Stimulated activated CD4-positive, alpha-beta T cell treated with anti-CD3 and anti-CD28 coated beads, TNF-alpha, amount 100 ng/mL, for 48 hours (primary cell): Measurements from ENCODE around the gene CACNA1H.

Experiments used
- DNase-seq, 3 donors: peaks; one replicate each; pipeline ENCODE4 v3.0.0-alpha.2; 2020; ENCODE audit warnings: low read depth in 3 of 3

CACNA1H gene

DNA sequence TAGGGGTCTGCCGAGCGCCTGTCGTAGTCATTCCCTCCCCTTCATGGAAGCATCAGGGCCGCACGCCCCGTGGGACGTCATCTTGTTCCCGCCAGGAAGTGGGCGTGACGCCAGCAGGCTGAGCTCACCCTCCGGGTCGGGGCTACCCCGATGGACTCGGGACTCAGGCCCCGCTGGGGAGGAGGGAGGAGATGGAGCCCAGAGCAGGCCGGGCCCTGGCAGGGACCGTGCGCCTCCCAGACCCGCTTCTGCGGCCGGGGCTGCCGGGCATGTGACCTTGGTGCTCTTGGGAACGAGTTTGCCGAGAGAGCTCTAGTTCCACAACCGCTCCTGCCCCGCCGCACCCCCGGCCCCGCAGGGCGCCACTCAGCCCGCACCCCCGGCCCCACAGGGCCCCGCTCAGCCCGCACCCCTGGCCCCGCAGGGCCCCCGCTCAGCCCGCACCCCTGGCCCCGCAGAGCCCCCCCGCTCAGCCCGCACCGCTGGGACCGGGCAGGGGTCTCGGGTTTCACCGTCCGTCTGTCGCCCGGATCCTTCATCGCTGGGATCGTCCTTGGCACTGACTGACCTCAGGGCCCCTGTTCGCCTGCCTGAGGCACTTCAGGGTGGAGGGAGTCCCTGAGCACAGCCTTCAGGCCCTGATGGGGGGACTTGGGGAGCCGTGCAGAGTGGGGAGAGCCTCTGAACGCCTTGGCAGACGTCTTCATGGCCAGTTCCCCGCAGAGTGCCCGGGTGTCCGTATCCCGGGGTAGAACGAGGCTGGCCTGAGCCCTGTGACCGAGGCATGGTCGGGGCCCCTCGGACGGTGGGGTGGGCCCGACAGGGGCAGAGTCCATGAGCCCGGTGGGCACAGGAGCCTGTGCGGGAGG, 5.8 kb downstream of the CACNA1H start:
- no peak for DNase-seq

GRCh38 chr16:1159325-1159972, 6.5 kb downstream of the CACNA1H start:
- DNase-seq = no peak

DNA sequence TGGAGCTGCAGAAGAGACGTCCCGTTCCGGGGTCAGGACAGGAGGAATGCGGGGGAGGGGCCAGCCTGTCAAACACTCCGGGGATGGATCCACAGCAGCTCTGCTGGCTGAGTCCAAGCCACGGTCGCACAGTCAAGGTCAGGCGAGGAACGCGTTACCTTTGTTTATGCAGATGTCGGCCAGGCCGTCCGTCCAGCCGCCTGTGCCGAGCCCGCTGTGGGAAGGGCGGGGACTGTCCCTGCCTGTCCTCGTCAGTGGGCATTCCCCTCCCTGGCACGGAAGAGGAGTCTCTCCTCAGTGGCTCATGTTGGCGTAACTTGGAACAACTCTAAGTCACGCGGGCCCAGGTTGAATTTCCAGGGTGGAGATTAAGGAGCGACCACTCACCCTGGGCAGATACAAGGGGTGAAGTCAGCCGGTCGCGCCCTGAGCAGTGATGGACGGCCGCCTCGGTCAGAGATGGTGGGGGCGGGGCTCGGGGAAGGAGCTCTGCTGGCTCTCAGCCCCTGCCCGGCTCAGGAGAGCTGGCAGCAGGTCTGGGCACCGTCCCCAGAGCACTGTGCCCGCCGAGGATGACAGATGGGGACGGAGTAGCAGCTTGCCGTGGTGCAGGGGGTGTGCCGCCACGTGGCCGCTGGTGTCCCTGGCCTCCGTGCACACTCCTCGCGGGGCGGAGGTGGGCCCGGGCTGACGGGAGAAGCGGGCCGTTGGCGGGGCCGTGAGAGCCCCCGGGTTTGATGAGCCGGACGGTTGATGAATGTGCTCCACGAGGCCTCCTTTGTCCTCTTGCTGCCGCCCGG, 7.3 kb downstream of the CACNA1H start:
- DNase-seq = no peak

DNA sequence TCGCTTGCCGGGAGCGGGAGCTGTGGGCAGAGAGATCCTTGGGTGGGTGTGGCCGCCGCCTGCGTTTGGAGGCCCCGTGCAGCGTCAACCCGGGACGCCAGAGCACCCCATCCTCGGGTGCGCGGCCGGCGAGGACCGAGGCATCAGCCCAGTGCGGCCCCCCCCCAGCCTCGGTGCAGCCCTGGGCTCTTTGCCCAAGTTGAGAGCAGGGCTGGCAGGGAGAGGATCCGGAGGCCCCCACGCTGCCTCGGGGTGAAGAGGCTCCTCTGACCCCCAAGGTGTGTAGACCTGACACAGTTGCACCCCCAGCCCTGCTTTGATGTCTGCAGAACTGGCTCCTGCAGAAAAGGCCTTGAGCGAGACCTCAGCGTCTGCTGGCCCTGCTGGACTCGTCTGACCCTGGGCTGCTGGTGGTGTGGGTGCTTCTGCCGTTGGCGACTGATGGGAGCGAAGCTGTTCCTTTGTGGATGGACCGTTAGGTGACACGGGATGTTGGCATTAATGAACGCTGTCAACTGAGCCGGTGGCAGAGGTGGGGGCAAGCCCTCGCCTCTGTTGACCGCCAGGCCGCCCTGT, 8.0 kb downstream of the CACNA1H start:
- no peak for DNase-seq

GRCh38 chr16:1162701-1163566, 10.0 kb downstream of the CACNA1H start:
- DNase-seq = no peak

GRCh38 chr16:1163567-1164055, 10.7 kb downstream of the CACNA1H start:
- DNase-seq = no peak

GRCh38 chr16:1164382-1164781, 11.5 kb downstream of the CACNA1H start:
- DNase-seq = no peak

DNA sequence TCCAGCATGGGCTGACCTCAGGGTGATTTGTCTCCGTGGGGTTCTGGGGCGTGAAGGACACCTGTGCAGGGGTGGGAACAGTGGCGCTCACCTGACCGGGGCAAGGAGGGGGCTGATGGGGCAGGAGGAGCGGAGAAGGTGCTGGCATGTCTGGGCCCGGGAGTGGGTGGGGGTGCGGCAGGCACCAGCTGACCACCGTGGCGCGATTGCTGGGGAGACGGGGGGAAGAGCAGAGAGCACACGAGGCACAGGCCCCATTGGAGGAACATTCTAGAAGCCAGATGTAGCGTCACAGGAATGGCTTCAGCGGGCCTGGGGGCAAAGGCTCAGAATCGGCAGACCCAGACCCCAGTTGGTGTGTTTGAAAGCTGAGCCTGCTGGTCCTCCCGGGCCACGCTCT, 12.1 kb downstream of the CACNA1H start:
- DNase-seq = no peak

DNA sequence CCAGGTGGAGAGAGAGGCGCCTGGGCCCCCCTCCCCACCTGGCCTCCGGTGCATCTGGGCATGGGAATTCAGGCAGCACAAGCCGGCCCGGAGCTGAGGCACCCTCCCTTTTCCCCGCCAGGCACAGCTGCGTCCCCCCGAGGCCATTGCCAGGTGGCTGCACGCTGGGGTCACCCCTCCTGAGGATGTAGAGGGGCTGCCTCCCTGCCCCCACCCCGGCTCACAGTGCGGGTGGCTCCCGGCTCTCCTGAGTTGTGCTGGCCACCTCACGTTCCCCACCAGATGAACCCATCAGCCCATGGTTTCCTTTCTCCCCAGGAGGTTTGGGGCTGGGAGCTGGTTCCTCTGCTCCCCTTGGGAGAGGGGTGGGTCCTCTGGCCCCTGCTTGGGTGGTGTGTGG, 12.6 kb downstream of the CACNA1H start:
- DNase-seq = no peak

DNA sequence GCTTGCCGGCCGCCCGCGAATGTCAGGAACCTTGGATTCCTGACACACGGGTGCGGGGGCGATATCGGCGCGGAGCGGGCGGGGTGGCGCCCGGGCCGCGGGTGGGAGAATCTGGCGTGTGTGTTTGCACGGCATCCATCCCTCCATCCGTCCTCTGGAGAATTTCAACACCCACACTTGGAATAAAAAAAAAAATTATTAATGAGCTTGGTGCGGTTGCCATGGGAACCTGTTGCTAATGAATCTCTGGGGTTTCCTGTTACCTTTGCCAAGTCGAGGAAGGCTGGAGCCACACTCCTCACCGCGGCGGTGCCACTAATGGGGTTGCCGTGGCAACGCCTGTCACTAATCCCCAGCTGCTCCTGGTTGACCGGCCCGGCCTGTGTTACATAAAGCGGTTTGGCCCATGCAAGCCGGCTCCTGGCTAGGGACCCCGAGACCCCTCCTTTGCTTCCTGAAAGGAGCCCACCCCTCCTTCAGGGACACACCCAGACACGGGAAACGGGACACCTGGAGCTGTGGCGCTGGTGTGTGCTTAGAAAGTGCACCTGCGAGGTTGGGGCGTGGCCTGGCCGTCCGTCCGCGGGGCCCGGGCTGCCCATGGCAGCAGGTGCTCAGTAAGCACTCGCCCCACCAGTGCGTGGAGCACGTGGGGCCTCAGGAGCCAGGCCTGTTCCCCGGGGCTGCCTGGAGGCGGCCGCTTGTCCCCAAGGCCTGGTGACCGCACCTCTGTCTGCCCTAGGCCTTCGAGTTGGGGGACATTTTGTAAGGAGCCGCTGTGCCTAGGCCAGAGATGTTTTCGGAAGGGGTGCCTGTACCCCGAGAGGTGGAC, 14.6 kb downstream of the CACNA1H start:
- DNase-seq = no peak

- no peak for DNase-seq
These were observed 15.9 kb downstream of the CACNA1H start for GRCh38 chr16:1168837-1169236.

GRCh38 chr16:1169285-1170075, 16.6 kb downstream of the CACNA1H start:
- DNase-seq = no peak

- DNase-seq = no peak
These were observed 17.1 kb downstream of the CACNA1H start for GRCh38 chr16:1170076-1170418.

DNA sequence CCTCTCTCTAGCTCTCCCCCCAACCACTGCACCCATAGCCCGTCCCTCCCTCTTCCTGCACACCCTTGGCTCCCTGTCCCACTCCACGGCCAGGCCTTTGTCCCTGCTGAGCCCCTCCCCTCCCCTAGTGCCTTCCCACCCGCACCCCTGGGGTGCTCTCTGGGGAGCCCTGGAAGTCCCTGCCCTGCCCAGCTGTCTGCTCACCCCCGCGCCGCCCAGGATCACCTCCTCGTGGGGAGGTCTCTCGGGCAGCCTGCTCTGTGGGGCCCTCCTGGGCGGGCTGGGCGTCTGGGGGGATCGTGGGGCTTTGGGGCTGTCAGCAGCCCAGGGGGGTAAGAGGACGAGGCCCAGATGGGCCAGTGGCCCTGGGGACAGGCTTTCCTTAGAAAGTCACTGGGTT, 18.1 kb downstream of the CACNA1H start:
- DNase-seq = no peak

DNA sequence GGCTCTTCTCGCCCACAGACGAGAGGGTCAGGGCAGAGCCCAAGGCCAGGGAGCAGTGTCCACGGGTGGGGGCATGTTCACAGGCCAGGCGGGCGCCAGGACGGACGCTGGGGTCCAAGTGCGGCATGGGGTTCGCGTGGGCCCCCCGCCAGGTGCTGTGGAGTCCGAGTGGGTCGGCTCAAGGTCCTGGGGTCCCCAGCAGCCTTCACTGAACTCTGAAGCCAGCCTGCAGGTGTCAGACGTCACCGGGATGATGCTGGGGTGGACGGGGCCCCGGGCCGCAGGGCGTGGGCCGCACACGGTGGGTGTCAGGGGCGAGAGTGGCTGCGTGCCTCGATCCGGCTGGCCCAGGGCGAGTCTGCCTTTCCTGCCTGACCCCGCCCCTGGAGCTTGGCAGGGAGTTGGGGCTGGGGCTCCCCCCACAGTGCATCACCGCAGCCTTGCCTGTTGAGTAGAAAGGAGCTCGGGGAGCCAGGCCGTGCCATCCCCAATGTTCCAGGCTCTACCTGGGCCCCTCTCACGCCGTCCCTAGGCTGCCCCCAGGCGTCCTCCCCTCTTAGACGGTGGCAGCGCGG, 19.0 kb downstream of the CACNA1H start:
- DNase-seq = no peak

DNA sequence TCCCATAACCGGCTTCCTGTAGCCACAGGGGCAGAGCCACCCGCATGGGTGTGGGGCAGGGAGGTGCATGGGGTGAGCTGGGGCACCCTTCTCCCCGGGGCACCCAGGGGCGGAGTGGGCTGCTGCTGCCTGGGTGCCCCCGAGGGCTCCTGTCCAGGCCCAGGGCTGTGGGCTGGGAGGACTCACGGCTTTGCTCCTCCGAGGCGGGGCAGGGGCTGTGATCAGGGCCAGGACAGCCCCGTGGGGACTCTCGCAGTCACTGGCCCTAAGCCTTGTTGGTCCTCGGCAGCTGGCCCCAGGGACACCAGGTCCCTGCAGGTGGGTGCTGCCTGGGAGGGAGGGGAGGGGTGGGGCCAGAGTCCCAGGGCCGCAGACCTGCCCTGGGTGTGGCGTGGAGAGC, 19.7 kb downstream of the CACNA1H start:
- no peak for DNase-seq

GRCh38 chr16:1173788-1174451, 21.0 kb downstream of the CACNA1H start:
- DNase-seq = no peak
